ENCODE measurements around the gene SRSF11. TPM values are rescaled to one million over a fixed set of nuclear protein-coding genes. Genes with fewer than 3 reads are reported as not detected.

SRSF11 gene
- total RNA-seq, 4 donors from 2014 or later = 42.4 to 135 (median 52.2) TPM

DNA sequence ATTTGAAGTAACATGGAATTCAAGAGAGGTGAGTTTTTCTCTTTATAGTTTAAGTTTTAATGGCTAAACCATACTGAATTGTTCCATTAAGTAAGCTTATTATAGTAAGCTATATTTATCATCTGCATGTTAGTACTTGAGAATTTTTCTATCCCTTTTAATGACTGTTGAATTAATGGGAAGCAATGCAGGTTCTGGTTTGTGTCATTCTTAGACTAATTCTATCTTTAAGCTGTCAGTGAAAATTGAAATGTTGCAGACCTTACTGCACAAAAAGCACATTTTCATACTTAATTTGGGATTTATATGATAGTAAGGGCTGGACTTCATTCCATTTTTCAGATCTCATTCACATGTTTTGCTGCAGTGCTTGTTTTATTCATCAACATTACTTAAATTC is 25.9 kb downstream of the SRSF11 start:
- Histone ChIP-seq H3K4me1 (no peaks in the 10 kb centered on the region), H3K27ac (no peak overlapping the region), H3K36me3 (peaks cover 2 to 98% of the 10 kb centered on the region in 2 donors), H3K4me3 (no peak overlapping the region), H3K9me3 (no peaks in the 10 kb centered on the region), H3K27me3 (no peaks in the 10 kb centered on the region)
- DNase-seq = no peak
- in situ Hi-C loops (cut with MboI; ENCODE audit: low sequenced_read_pairs in 4 of 4) = loop anchor here in 2 of 4 donors (25.0 kb wide), 1 partner anchor 815 kb away; no protein-coding TSS in a partner anchor
- no peak for TF ChIP-seq POLR2A (IDR thresholded peaks at IDR 0.05)
- TF ChIP-seq, protein P1, sequence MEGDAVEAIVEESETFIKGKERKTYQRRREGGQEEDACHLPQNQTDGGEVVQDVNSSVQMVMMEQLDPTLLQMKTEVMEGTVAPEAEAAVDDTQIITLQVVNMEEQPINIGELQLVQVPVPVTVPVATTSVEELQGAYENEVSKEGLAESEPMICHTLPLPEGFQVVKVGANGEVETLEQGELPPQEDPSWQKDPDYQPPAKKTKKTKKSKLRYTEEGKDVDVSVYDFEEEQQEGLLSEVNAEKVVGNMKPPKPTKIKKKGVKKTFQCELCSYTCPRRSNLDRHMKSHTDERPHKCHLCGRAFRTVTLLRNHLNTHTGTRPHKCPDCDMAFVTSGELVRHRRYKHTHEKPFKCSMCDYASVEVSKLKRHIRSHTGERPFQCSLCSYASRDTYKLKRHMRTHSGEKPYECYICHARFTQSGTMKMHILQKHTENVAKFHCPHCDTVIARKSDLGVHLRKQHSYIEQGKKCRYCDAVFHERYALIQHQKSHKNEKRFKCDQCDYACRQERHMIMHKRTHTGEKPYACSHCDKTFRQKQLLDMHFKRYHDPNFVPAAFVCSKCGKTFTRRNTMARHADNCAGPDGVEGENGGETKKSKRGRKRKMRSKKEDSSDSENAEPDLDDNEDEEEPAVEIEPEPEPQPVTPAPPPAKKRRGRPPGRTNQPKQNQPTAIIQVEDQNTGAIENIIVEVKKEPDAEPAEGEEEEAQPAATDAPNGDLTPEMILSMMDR (IDR thresholded peaks at IDR 0.05 in 4 of 5, conservative IDR thresholded peaks at IDR 0.05 in 1 of 5) = no peak
- ATAC-seq = no peak
- intact Hi-C loops (cut with DNase I; ENCODE audit: low total_unique reads) = no loop called here

DNA sequence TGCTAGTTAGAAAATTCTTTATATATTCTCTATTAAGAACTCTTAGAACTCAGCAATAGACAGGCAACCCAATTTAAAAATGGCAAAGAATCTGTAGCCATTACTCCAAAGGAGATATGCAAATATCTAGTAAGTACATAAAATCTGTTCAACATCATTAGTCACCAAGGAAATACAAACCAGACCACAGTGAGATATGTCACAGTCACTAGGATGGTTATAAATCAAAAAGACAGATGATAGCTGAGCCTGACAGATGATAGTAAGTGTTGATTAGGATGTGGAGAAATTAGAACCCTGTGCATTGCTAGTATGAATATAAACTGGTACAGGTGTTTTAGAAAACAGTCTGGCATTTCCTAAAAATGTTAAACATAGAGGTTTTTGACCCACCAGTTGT is 26.6 kb downstream of the SRSF11 start:
- peaks cover 2 to 98% of the 10 kb centered on the region in 2 donors for H3K36me3 ChIP-seq
- H3K27ac ChIP-seq = no peak overlapping the region
- no peak overlapping the region for H3K4me3 ChIP-seq
- intact Hi-C loops (cut with DNase I; ENCODE audit: low total_unique reads) (no loop called here), in situ Hi-C loops (cut with MboI; ENCODE audit: low sequenced_read_pairs in 4 of 4) (loop anchor here in 2 of 4 donors (25.0 kb wide), 1 partner anchor 815 kb away; no protein-coding TSS in a partner anchor)
- ATAC-seq (no peak), DNase-seq (no peak)
- no peaks in the 10 kb centered on the region for H3K4me1 ChIP-seq
- H3K9me3 ChIP-seq = no peaks in the 10 kb centered on the region
- TF ChIP-seq POLR2A (IDR thresholded peaks at IDR 0.05) = no peak
- H3K27me3 ChIP-seq = no peaks in the 10 kb centered on the region

DNA sequence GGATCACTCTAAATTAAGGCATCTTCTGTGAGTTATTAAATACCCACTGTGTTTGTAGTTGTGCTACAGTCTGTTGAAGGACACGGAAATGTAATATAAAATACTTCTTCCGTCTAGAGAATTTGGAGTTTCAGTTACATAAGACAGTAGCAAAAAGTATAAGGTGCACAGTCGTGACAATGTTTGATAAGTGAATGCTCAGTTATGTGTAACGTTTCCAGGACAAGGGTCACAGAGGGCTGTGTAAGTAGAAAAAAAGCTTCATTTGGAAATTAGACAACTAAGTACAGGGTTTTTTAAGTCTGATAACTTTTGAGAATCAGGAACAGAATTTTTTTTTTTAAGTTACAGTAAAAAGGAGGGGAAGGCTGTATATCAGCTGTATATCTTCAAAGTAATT is 27.5 kb downstream of the SRSF11 start:
- intact Hi-C loops (cut with DNase I; ENCODE audit: low total_unique reads) = no loop called here
- peaks cover 2 to 89% of the 10 kb centered on the region in 2 donors for H3K36me3 ChIP-seq
- no peak for ATAC-seq
- H3K4me1 ChIP-seq = no peaks in the 10 kb centered on the region
- no peak overlapping the region for H3K4me3 ChIP-seq
- no peaks in the 10 kb centered on the region for H3K27me3 ChIP-seq
- in situ Hi-C loops (cut with MboI; ENCODE audit: low sequenced_read_pairs in 4 of 4) = loop anchor here in 2 of 4 donors (25.0 kb wide), 1 partner anchor 814 kb away; no protein-coding TSS in a partner anchor
- no peak for DNase-seq
- TF ChIP-seq, protein P1 (IDR thresholded peaks at IDR 0.05 in 4 of 5, conservative IDR thresholded peaks at IDR 0.05 in 1 of 5) = no peak
- TF ChIP-seq POLR2A (IDR thresholded peaks at IDR 0.05) = no peak
- H3K9me3 ChIP-seq = no peaks in the 10 kb centered on the region
- no peak overlapping the region for H3K27ac ChIP-seq

DNA sequence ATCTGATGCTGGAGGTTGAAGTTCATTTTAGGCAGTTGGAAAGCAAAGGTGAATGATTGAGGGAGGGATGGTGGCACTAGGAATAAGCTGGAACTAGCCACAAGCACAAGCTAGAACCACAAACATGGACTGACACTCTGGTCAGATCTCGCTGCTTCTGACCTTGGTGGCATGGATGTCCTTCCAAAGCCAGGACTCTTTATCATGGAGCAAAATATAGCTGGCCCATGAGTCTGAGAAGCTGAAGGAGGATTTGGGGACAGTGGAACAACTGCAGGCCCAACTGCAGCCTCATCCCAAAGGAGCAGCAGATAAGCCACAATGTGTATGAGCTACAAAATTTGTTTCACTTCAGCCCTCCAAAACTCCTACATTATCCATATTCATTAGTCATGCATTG is 35.5 kb downstream of the SRSF11 start:
- H3K9me3 ChIP-seq = no peaks in the 10 kb centered on the region
- no peaks in the 10 kb centered on the region for H3K27me3 ChIP-seq
- ATAC-seq = peak in 1 of 2 donors; percentile 27
- no peaks in the 10 kb centered on the region for H3K4me1 ChIP-seq
- H3K27ac ChIP-seq = no peak overlapping the region
- TF ChIP-seq POLR2A (IDR thresholded peaks at IDR 0.05) = no peak
- TF ChIP-seq, protein P1 (IDR thresholded peaks at IDR 0.05 in 4 of 5, conservative IDR thresholded peaks at IDR 0.05 in 1 of 5) = no peak
- in situ Hi-C loops (cut with MboI; ENCODE audit: low sequenced_read_pairs in 4 of 4) (no loop called here), intact Hi-C loops (cut with DNase I; ENCODE audit: low total_unique reads) (no loop called here)
- no peak overlapping the region for H3K4me3 ChIP-seq
- no peak for DNase-seq
- H3K36me3 ChIP-seq = peaks cover 0 to 15% of the 10 kb centered on the region in 2 donors

DNA sequence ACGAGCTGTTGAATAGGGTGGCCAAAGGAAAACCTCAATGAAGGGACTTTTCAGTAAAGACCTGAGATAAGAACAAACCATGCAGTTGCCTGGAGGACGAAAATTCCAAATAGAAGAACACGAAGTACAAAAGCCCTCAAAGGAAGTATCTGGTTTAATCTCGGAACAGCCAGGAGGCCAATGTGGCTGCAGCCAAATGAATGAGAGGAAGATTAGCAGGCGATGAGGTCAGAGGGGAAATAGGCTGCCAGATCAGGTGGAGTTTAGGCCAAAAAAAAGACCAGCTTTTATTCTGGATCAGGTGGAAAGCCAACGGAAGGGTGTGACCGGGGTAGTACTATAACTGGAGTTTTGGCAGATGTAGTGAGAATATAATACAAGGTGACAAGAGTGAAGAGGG is 43.7 kb downstream of the SRSF11 start:
- peak overlapping the region; percentile 3 to 54 (median 44) for H3K27ac ChIP-seq

More for the DNA sequence above, 43.7 kb downstream of the SRSF11 start:
- no peak for TF ChIP-seq POLR2A (IDR thresholded peaks at IDR 0.05)
- TF ChIP-seq, protein P1 (IDR thresholded peaks at IDR 0.05 in 4 of 5, conservative IDR thresholded peaks at IDR 0.05 in 1 of 5) = no peak
- ATAC-seq (peak in 1 of 2 donors; percentile 45), DNase-seq (no peak)
- peaks cover 0 to 32% of the 10 kb centered on the region in 2 donors for H3K36me3 ChIP-seq
- no peaks in the 10 kb centered on the region for H3K27me3 ChIP-seq
- peaks cover 0 to 11% of the 10 kb centered on the region in 2 donors for H3K4me1 ChIP-seq
- H3K4me3 ChIP-seq = no peak overlapping the region
- H3K9me3 ChIP-seq = no peaks in the 10 kb centered on the region
- intact Hi-C loops (cut with DNase I; ENCODE audit: low total_unique reads) = no loop called here
- in situ Hi-C loops (cut with MboI; ENCODE audit: low sequenced_read_pairs in 4 of 4) = no loop called here
